Liver (tissue), 9 donors: ENCODE measurements around the gene CEP97. TPM values are rescaled to one million over a fixed set of nuclear protein-coding genes. Genes with fewer than 3 reads are reported as not detected.

ENCODE experiments used
- DNase-seq: peaks from one replicate; pipeline ENCODE4 v3.0.0-alpha.2; 2017; ENCODE audit warnings: low spot score
- H3K27ac ChIP-seq, 2 donors: one replicate each; pipeline ENCODE4 v1.7.0; 2013; ENCODE audit warnings: inconsistent platforms in 2 of 2, low read length in 2 of 2, control low read depth in 1 of 2, low read depth in 1 of 2, mild to moderate bottlenecking in 1 of 2
- H3K27me3 ChIP-seq, 4 donors: one replicate each; pipeline versions ENCODE4 v1.6.1 to v1.7.0; 2013; ENCODE audit warnings: low read length in 3 of 4, inconsistent platforms in 1 of 4, mild to moderate bottlenecking in 1 of 4, moderate library complexity in 1 of 4; ENCODE audit not compliant: control insufficient read depth in 4 of 4, insufficient read depth in 4 of 4
- H3K36me3 ChIP-seq, 4 donors: one replicate each; pipeline versions ENCODE4 v1.6.1 to v1.7.0; 2013; ENCODE audit warnings: low read length in 3 of 4, mild to moderate bottlenecking in 3 of 4, low read depth in 1 of 4, moderate library complexity in 1 of 4; ENCODE audit not compliant: control insufficient read depth in 4 of 4, insufficient read depth in 3 of 4
- H3K4me1 ChIP-seq, 4 donors: one replicate each; pipeline versions ENCODE4 v1.6.1 to v1.7.0; 2013; ENCODE audit warnings: low read length in 3 of 4, mild to moderate bottlenecking in 3 of 4, moderate library complexity in 1 of 4; ENCODE audit not compliant: control insufficient read depth in 4 of 4, insufficient read depth in 4 of 4
- H3K4me3 ChIP-seq, 3 donors: one replicate each; pipeline versions ENCODE4 v1.6.1 to v1.7.0; 2013; ENCODE audit warnings: low read length in 3 of 3, control low read depth in 1 of 3, low read depth in 1 of 3, mild to moderate bottlenecking in 1 of 3
- H3K9ac ChIP-seq, 2 donors: one replicate each; pipeline ENCODE4 v1.7.0; 2013; ENCODE audit warnings: low read length in 2 of 2, mild to moderate bottlenecking in 2 of 2, moderate library complexity in 2 of 2, control low read depth in 1 of 2, low read depth in 1 of 2
- H3K9me3 ChIP-seq, 4 donors: one replicate each; pipeline versions ENCODE4 v1.6.1 to v1.7.0; 2013; ENCODE audit warnings: low read length in 3 of 4; ENCODE audit not compliant: control insufficient read depth in 4 of 4
- EGR1 ChIP-seq, 2 donors: IDR thresholded peaks; 2 replicates each; pipeline ENCODE4 v1.6.1; 2016 to 2018; ENCODE audit warnings: antibody characterized with exemption in 2 of 2, low read depth in 2 of 2
- FOXA1 ChIP-seq: IDR thresholded peaks from 2 replicates; pipeline ENCODE4 v1.6.1; 2016; ENCODE audit warnings: antibody characterized with exemption
- HNF4A ChIP-seq, 2 donors: conservative IDR thresholded peaks; 2 replicates each; pipeline ENCODE4 v1.6.1; 2016; ENCODE audit warnings: antibody characterized with exemption in 2 of 2, mild to moderate bottlenecking in 2 of 2
- JUND ChIP-seq, 2 donors: IDR thresholded peaks; 2 replicates each; pipeline ENCODE4 v1.6.1; 2016; ENCODE audit warnings: antibody characterized with exemption in 2 of 2
- NR2F2 ChIP-seq: IDR thresholded peaks from 2 replicates; pipeline ENCODE4 v1.6.1; 2016; ENCODE audit warnings: antibody characterized with exemption
- REST ChIP-seq: IDR thresholded peaks from 2 replicates; pipeline ENCODE4 v1.6.1; 2016; ENCODE audit warnings: antibody characterized with exemption, mild to moderate bottlenecking
- TAF1 ChIP-seq: conservative IDR thresholded peaks from 2 replicates; pipeline ENCODE4 v1.6.1; 2016; ENCODE audit warnings: antibody characterized with exemption, mild to moderate bottlenecking
- YY1 ChIP-seq: IDR thresholded peaks from 2 replicates; pipeline ENCODE4 v1.6.1; 2016; ENCODE audit warnings: antibody characterized with exemption, mild to moderate bottlenecking
- WGBS: extraction: QIAGEN DNeasy Blood & Tissue Kit; methylation state at CpG from one replicate; pipeline ENCODE4 v1.1.7; 2013; 5-methylcytosine and 5-hydroxymethylcytosine counted together
- polyA plus RNA-seq, 2 donors: library from polyadenylated mRNA; stranded (reverse) in 1 of 2; unstranded in 1 of 2; fragments of 200-250 nt in 1 of 2; fragments of >200 nt in 1 of 2; fragmentation: Nextera tagmentation in 1 of 2; extraction: Ambion mirVana in 1 of 2; gene quantifications; one replicate each; pipeline versions ENCODE4 v1.2.1 to v1.2.3, GENCODE V29; 2013 to 2015
- total RNA-seq, 2 donors: library from RNA; depleted of rRNA; stranded (reverse); fragments of >200 nt; gene quantifications; one replicate each; pipeline ENCODE4 v1.2.3, GENCODE V29; 2014
- TF ChIP-seq, protein P1 (sequence below): IDR thresholded peaks from 2 replicates; pipeline ENCODE4 v1.6.1; 2016; ENCODE audit warnings: antibody characterized with exemption
- TF ChIP-seq, protein P2 (sequence below): IDR thresholded peaks from 2 replicates; pipeline ENCODE4 v1.6.1; 2016; ENCODE audit warnings: antibody characterized with exemption
- donor health status: healthy.
- donor health status: healthy.
- donor health status: healthy.
- donor health status: healthy.
- donor health status: healthy.

CEP97 gene
- total and polyA plus RNA-seq, 4 donors = 0.57 to 8.3 (median 2.1) TPM

DNA sequence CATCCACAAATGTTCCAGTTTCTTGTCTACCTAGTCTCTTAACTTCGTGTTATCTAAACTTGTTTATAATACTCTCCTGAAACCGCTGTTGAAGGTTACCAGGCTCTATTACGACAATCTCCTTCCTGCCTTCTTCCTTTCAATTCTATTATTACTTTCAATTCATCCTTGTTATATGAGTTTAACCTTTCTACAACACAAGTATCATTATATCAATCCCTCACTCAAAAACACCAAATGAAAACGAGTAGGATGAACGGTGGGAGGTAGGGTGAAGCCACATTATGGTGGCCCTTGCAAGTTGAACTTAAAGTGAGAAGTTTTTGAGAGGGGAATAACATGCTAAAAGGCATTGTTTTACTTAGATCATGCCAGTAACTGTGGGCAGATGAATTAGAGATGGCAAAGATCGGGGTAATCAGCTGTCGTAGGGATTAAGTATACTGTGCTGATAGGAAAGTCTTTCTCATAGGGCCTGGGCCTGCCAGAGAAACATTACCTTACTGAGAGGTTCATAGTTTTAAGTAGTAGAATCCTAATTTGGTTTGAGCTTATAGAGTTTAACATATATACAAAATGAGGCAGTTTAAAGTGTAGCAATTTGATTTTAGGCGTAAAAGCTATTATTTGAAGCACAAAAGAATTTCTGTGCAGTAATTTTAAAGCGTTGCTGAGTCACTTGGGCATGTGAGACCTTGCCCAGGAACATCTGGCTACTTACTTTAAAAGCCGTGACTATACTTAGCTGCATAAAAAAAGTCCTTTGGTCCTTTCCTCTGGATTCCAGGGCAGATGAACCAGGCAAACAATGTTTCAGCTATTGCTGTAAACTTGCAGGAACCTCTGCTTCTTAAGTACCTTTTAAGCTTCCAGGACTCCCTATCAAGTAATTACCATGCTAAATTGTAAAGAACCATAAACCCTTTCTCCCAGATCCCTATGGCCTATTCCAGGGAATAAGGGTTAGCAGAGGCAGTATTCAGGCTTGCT is 3.3 kb upstream of the CEP97 start:
- Histone ChIP-seq H3K4me1 (peaks cover 0 to 10% (median 6%) of the 10 kb centered on the region in 4 donors), H3K9me3 (no peaks in the 10 kb centered on the region), H3K27ac (no peak overlapping the region), H3K9ac (no peak overlapping the region), H3K4me3 (no peak overlapping the region), H3K36me3 (no peaks in the 10 kb centered on the region), H3K27me3 (no peaks in the 10 kb centered on the region)
- DNase-seq = no peak
- 77% methylated on average over 10 of the region's 10 CpGs for WGBS
- TF ChIP-seq JUND (IDR thresholded peaks at IDR 0.05) = no peak
- no peak for TF ChIP-seq NR2F2
- TF ChIP-seq, protein P1, sequence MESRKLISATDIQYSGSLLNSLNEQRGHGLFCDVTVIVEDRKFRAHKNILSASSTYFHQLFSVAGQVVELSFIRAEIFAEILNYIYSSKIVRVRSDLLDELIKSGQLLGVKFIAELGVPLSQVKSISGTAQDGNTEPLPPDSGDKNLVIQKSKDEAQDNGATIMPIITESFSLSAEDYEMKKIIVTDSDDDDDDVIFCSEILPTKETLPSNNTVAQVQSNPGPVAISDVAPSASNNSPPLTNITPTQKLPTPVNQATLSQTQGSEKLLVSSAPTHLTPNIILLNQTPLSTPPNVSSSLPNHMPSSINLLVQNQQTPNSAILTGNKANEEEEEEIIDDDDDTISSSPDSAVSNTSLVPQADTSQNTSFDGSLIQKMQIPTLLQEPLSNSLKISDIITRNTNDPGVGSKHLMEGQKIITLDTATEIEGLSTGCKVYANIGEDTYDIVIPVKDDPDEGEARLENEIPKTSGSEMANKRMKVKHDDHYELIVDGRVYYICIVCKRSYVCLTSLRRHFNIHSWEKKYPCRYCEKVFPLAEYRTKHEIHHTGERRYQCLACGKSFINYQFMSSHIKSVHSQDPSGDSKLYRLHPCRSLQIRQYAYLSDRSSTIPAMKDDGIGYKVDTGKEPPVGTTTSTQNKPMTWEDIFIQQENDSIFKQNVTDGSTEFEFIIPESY = no peak
- no peak for TF ChIP-seq FOXA1
- no peak for TF ChIP-seq YY1
- no peak for TF ChIP-seq EGR1 (IDR thresholded peaks at IDR 0.05; ENCODE audit: low read depth in 2 of 2)
- no peak for TF ChIP-seq TAF1
- TF ChIP-seq, protein P2, sequence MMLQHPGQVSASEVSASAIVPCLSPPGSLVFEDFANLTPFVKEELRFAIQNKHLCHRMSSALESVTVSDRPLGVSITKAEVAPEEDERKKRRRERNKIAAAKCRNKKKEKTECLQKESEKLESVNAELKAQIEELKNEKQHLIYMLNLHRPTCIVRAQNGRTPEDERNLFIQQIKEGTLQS = no peak
- TF ChIP-seq REST = no peak

- no peak for DNase-seq
- H3K27me3 ChIP-seq = no peaks in the 10 kb centered on the region
- peak overlapping the region in 1 of 2 donors; percentile 60 for H3K27ac ChIP-seq
- H3K4me3 ChIP-seq = no peak overlapping the region
- TF ChIP-seq HNF4A (conservative IDR thresholded peaks at IDR 0.05) (no peak), NR2F2 (no peak)
- peaks cover 0 to 10% (median 6%) of the 10 kb centered on the region in 4 donors for H3K4me1 ChIP-seq
- H3K9ac ChIP-seq = no peak overlapping the region
- H3K36me3 ChIP-seq = no peaks in the 10 kb centered on the region
- H3K9me3 ChIP-seq = no peaks in the 10 kb centered on the region
- 58% methylated on average over 7 of the region's 7 CpGs for WGBS
These were observed 1.8 kb upstream of the CEP97 start for GRCh38 chr3:101722394-101723173.
